ENCODE results near the gene HSFX4.

DNA sequence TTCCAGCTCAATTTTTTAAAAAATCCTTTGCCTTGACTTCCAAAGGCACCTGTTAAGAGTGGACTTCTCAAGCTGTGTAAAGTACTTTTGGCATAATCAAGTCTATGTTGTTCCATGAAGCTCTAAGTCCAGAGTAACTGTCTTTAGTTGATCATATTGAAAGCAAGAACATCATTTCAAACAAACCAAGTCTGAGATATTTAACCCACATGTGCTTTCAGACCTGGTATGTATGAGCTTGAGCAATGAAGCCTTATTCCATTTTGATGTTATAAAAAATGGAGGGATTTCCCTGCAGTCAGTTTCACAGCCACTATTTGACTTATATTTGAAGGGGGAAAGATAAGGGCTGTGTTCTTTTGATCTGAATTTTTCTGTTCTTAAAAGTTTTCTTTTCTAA is 32.6 kb downstream of the HSFX4 start:
- TF ChIP-seq, protein P1, sequence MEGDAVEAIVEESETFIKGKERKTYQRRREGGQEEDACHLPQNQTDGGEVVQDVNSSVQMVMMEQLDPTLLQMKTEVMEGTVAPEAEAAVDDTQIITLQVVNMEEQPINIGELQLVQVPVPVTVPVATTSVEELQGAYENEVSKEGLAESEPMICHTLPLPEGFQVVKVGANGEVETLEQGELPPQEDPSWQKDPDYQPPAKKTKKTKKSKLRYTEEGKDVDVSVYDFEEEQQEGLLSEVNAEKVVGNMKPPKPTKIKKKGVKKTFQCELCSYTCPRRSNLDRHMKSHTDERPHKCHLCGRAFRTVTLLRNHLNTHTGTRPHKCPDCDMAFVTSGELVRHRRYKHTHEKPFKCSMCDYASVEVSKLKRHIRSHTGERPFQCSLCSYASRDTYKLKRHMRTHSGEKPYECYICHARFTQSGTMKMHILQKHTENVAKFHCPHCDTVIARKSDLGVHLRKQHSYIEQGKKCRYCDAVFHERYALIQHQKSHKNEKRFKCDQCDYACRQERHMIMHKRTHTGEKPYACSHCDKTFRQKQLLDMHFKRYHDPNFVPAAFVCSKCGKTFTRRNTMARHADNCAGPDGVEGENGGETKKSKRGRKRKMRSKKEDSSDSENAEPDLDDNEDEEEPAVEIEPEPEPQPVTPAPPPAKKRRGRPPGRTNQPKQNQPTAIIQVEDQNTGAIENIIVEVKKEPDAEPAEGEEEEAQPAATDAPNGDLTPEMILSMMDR (IDR thresholded peaks at IDR 0.05), result no peak
- TF ChIP-seq KDM5A (IDR thresholded peaks at IDR 0.05), result no peak
- no peak for TF ChIP-seq CEBPB (IDR thresholded peaks at IDR 0.05)
